Astrocyte of the spinal cord (primary cell): Measurements from ENCODE around the gene INO80B.
"Not testable (repeated sequence)": the region's sequence is repeated elsewhere in the genome, so short reads cannot be mapped to it uniquely, and the experiment has no call there.

Experiments used
- DNase-seq: peaks from one replicate; pipeline ENCODE4 v3.0.0; 2011; ENCODE audit warnings: low read depth, low spot score
- H3K4me3 ChIP-seq: 2 replicates; pipeline ENCODE4 v1.5.1; 2011; ENCODE audit warnings: low read depth, mild to moderate bottlenecking, low read length, moderate library complexity
- in situ Hi-C: cut with HindIII; loops from 2 replicates; pipeline ENCODE4 v1.10.0; 2017; ENCODE audit warnings: low sequenced_read_pairs
- TF ChIP-seq, protein P1 (sequence below): IDR thresholded peaks from 2 replicates; pipeline ENCODE4 v1.5.1; 2012; ENCODE audit warnings: low read depth, mild to moderate bottlenecking, low read length, inconsistent platforms

Gene INO80B

DNA sequence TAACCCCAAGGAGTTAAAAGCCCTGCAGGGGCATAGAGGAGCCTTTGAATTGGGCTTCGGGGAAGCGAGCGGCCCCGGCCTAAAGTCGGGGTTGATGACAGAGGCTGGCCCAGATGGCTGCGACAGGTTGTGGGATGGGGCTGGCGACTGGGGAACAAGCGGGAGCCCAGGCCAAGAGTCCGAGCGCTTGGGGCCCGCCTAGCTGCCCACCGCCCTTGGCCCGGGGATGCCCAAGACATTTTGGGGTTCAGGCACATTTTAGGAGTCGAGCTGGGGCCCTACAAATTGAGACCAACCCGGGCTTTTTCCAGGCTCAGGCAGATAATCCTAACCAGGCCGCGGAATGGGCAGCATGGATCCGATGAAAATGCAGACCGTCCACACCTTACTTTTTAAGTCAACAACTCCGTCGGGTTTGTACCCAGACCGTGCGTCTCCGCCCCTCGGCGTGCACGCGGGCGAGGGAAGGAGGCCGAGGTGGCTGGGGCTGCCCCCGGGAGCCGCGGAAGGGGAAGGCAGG, 13.7 kb upstream of the INO80B start:
- TF ChIP-seq, protein P1, sequence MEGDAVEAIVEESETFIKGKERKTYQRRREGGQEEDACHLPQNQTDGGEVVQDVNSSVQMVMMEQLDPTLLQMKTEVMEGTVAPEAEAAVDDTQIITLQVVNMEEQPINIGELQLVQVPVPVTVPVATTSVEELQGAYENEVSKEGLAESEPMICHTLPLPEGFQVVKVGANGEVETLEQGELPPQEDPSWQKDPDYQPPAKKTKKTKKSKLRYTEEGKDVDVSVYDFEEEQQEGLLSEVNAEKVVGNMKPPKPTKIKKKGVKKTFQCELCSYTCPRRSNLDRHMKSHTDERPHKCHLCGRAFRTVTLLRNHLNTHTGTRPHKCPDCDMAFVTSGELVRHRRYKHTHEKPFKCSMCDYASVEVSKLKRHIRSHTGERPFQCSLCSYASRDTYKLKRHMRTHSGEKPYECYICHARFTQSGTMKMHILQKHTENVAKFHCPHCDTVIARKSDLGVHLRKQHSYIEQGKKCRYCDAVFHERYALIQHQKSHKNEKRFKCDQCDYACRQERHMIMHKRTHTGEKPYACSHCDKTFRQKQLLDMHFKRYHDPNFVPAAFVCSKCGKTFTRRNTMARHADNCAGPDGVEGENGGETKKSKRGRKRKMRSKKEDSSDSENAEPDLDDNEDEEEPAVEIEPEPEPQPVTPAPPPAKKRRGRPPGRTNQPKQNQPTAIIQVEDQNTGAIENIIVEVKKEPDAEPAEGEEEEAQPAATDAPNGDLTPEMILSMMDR, result no peak
- peak overlapping the region; percentile 5 for H3K4me3 ChIP-seq
- no peak for DNase-seq
- in situ Hi-C loops, result no loop called here

GRCh38 chr2:74441690-74442482, 13.0 kb upstream of the INO80B start, which contains the start of gene RTKN:
TSS of gene RTKN (minus strand) at chr2:74441937. CDS start at chr2:74441816, 121 bp downstream.
- TF ChIP-seq, protein P1, result no peak
- DNase-seq, result no peak
- in situ Hi-C loops, result no loop called here
- H3K4me3 ChIP-seq, result peak within 1 kb of the TSS; percentile 61

- DNase-seq, in situ Hi-C loops, H3K4me3 ChIP-seq: not testable (repeated sequence)
Measured at GRCh38 chr2:74442483-74443297, 12.2 kb upstream of the INO80B start.

DNA sequence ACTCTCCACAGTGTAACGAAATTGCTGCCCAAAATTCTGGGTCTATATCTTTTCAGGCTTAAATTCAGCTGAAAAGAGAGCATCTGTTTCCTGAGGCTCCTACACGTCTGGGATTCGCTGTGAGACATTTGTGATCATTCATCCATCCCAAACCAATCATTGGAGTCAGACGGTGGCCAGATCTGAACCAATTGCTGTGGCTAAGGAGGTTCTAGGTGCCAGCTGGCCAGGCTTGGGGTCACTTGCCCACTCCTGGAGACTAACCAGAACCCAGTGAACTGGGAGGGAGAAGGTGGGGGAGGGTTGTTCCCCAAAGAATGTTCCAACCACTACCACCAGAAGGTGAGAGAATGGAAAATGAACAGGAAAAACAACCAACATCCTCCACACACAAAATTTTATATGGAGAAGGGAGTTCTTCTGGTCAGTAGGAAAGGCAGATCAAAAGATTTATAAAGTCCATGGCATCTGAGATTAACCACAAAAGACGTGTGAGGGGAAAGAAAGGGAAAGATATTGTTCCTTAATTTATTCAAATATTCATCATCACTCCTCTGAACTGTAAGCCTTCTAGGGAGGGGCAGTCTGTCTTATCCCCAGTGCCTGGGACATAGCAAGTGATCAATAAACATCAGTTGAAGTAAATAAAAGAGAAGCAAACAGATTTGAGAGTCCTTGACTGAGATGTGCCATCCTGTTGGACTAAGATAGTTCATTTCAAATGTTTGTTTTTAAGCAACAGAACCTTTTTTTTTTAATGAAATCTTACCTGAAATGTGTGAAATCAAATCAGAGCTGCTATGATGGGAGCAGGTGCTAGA, 10.2 kb upstream of the INO80B start:
- TF ChIP-seq, protein P1, result no peak
- no peak overlapping the region for H3K4me3 ChIP-seq
- DNase-seq, result no peak
- in situ Hi-C loops, result no loop called here

DNA sequence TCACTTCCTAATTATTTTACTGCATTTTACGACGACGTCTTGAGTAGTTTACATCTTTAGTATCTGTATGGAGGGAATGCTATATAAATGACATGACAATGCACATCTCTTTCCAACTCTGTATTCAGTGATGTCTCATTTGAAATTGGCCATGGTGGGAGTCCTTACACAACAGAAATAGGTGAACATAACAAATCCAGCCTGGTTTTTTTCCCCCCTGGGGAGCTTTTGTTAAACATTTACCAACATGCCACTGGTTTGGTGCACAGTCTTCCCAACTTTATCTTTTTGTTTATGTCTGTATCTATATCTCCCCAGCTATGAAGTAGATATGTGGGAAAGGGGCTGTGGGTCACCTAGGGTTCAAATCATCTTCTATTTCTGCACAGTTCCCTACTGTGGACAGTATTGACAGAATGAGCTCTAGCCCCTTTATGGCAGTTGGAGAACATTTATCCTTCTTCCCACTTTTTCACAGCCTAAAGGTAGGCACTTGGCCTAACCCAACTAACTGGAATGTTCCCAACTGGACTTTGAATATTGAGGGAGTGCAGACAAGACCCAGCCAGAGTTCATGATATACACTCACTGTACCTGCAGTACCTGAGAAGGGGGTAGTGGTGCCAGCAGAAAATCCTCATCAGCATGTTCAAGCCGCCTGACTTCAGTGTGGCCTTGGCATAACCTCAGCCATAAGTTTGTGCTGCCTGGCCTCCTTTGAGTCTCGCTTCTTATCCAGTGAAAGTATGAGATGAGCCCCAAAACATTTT, 7.5 kb upstream of the INO80B start:
- DNase-seq, result no peak
- no peak overlapping the region for H3K4me3 ChIP-seq
- TF ChIP-seq, protein P1, result no peak
- in situ Hi-C loops, result no loop called here

DNA sequence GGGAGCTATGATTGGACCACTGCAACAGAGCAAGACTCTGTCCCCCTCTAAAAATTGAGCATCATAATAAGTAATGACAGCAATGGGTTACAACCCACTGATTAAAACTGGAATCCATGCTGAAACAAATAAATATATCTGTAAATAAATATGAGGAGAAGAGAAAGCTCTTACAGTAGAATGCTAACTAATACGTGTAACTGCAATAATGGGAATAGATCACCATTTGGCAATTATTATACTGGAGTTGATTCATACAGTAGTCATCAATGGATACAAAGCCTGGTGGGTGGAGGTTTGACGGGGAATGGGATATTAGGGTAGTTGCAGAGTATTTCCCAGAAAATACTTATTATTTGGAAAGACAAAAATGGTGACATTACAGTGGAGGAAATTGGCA, 6.1 kb upstream of the INO80B start:
- TF ChIP-seq, protein P1, result no peak
- in situ Hi-C loops, result no loop called here
- no peak overlapping the region for H3K4me3 ChIP-seq
- no peak for DNase-seq
